Left lung (tissue), 14 donors: ENCODE data around the gene DUSP11. TPM values are rescaled to one million over a fixed set of nuclear protein-coding genes. Genes with fewer than 3 reads are reported as not detected.
A peak's percentile ranks its signal among the peaks of the same experiment; 100 is the strongest.

Experiments used
- ATAC-seq: fragments of 200-7000 bp; cut with Tn5 transposase; one replicate; pipeline ENCODE4 v1.9.1; 2020; ENCODE audit warnings: moderate library complexity
- DNase-seq, 4 donors: peaks; one replicate each; pipeline ENCODE4 v3.0.0-alpha.2; 2013 to 2020
- H3K27ac ChIP-seq, 2 donors: fragments of 200-600 bp; sonication (generic) in 1 of 2; one replicate each; pipeline versions ENCODE4 v1.5.0 to v1.8.0; 2020 to 2021
- H3K27me3 ChIP-seq, 2 donors: fragments of 200-600 bp; sonication (generic) in 1 of 2; one replicate each; pipeline versions ENCODE4 v1.5.0 to v1.8.0; 2020 to 2021
- H3K36me3 ChIP-seq, 2 donors: fragments of 200-600 bp; sonication (generic) in 1 of 2; one replicate each; pipeline versions ENCODE4 v1.5.0 to v1.8.0; 2020 to 2021
- H3K4me1 ChIP-seq, 2 donors: fragments of 200-600 bp; one replicate each; pipeline ENCODE4 v1.8.0; 2021
- H3K4me3 ChIP-seq, 2 donors: fragments of 200-600 bp; sonication (generic) in 1 of 2; one replicate each; pipeline versions ENCODE4 v1.5.0 to v1.8.0; 2020 to 2021; ENCODE audit warnings: mild to moderate bottlenecking in 1 of 2
- H3K9me3 ChIP-seq, 2 donors: fragments of 200-600 bp; sonication (generic) in 1 of 2; one replicate each; pipeline versions ENCODE4 v1.5.0 to v1.8.0; 2020 to 2021
- CTCF ChIP-seq, 2 donors: fragments of 200-600 bp; sonication (generic) in 1 of 2; IDR thresholded peaks; one replicate each; pipeline versions ENCODE4 v1.5.0 to v1.8.0; 2021; ENCODE audit warnings: antibody characterized with exemption in 2 of 2
- intact Hi-C, 2 donors: fragments of 100-400 bp; cut with DNase I; formaldehyde crosslinking; loops; one replicate each; pipeline versions ENCODE4 v1.11.2 to v1.14.2; 2022
- long read RNA-seq, 12 donors: library from polyadenylated mRNA in 2 of 12; unstranded in 2 of 12; transcript quantifications; one replicate each; pipeline ENCODE4 v2.0.0 and lab custom pipeline, GENCODE V29; 2019 to 2026
- polyA plus RNA-seq, 6 donors: library from polyadenylated mRNA; unstranded; fragments of 120-200 nt; gene quantifications; one replicate each; pipeline ENCODE4 v1.2.1, GENCODE V29; 2013; ENCODE audit not compliant: insufficient read length in 6 of 6
- total RNA-seq, 2 donors: library from RNA; stranded (reverse); fragmentation: NEBNext Ultra II Directional; extraction: Animal tissue kit (Norgen Biotek cat#: 25700); gene quantifications; one replicate each; pipeline ENCODE4 v1.2.1, GENCODE V29; 2021
- donor health status: DM: no; HTN: yes; CAD: no.
- donor health status: DM: no; HTN: no; CAD: no.

The DUSP11 gene
- 10 to 100 TPM; 16.6 to 17.1 TPM for total RNA-seq
- polyA plus RNA-seq = 10 to 100 TPM; 31.0 to 39.1 (median 33.7) TPM
- long read RNA-seq, donor 1, transcript DUSP11-201 (9 exons, 1,653 nt) = major isoform, 18 of 27 reads
- long read RNA-seq, donor 1, partial matches to known transcripts = 9 of 27 reads
- long read RNA-seq, donor 1, other reads (novel, unspliced or antisense) = 0 of 27 reads
- long read RNA-seq, donor 2, transcript DUSP11-201 (9 exons, 1,653 nt) = major isoform, 11 of 20 reads
- long read RNA-seq, donor 2, partial matches to known transcripts = 8 of 20 reads
- long read RNA-seq, donor 2, other reads (novel, unspliced or antisense) = 0 of 20 reads
- long read RNA-seq, donor 3, transcript DUSP11-201 (9 exons, 1,653 nt) = major isoform, 17 of 18 reads
- long read RNA-seq, donor 3, partial matches to known transcripts = 0 of 18 reads
- long read RNA-seq, donor 3, other reads (novel, unspliced or antisense) = 0 of 18 reads
- long read RNA-seq, donor 4, transcript DUSP11-201 (9 exons, 1,653 nt) = major isoform, 8 of 12 reads
- long read RNA-seq, donor 4, partial matches to known transcripts = 1 of 12 reads
- long read RNA-seq, donor 4, other reads (novel, unspliced or antisense) = 2 of 12 reads
- long read RNA-seq, donor 5, transcript DUSP11-201 (9 exons, 1,653 nt) = major isoform, 7 of 12 reads
- long read RNA-seq, donor 5, partial matches to known transcripts = 5 of 12 reads
- long read RNA-seq, donor 5, other reads (novel, unspliced or antisense) = 0 of 12 reads
- long read RNA-seq, donor 6, transcript DUSP11-201 (9 exons, 1,653 nt) = major isoform, 14 of 22 reads
- long read RNA-seq, donor 6, partial matches to known transcripts = 8 of 22 reads
- long read RNA-seq, donor 6, other reads (novel, unspliced or antisense) = 0 of 22 reads
- long read RNA-seq, donor 7, transcript DUSP11-201 (9 exons, 1,653 nt) = major isoform, 13 of 13 reads
- long read RNA-seq, donor 7, partial matches to known transcripts = 0 of 13 reads
- long read RNA-seq, donor 7, other reads (novel, unspliced or antisense) = 0 of 13 reads
- long read RNA-seq, donor 8, transcript DUSP11-201 (9 exons, 1,653 nt) = major isoform, 10 of 10 reads
- long read RNA-seq, donor 8, partial matches to known transcripts = 0 of 10 reads
- long read RNA-seq, donor 8, other reads (novel, unspliced or antisense) = 0 of 10 reads
- long read RNA-seq, donor 9 = 0 reads
- long read RNA-seq, donor 10, transcript DUSP11-201 (9 exons, 1,653 nt) = major isoform, 5 of 7 reads
- long read RNA-seq, donor 10, partial matches to known transcripts = 0 of 7 reads
- long read RNA-seq, donor 10, other reads (novel, unspliced or antisense) = 2 of 7 reads
- long read RNA-seq, donor 11, transcript DUSP11-201 (9 exons, 1,653 nt) = major isoform, 7 of 7 reads
- long read RNA-seq, donor 11, partial matches to known transcripts = 0 of 7 reads
- long read RNA-seq, donor 11, other reads (novel, unspliced or antisense) = 0 of 7 reads
- long read RNA-seq, donor 12, transcript DUSP11-201 (9 exons, 1,653 nt) = major isoform, 11 of 12 reads
- long read RNA-seq, donor 12, partial matches to known transcripts = 0 of 12 reads
- long read RNA-seq, donor 12, other reads (novel, unspliced or antisense) = 0 of 12 reads

GRCh38 chr2:73779467-73780236 lies at the start of gene DUSP11:
Gene DUSP11 (minus strand): TSS chr2:73780103. CDS start chr2:73779974, 129 bp downstream.
- DNase-seq (peak; percentile 88 to 98 (median 96)), ATAC-seq (peak; percentile 100)
- H3K36me3 ChIP-seq = peaks cover 0 to 28% of the 10 kb centered on the region in 2 donors
- H3K9me3 ChIP-seq = no peaks in the 10 kb centered on the region
- peak within 1 kb of the TSS; percentile 89 to 91 for H3K27ac ChIP-seq
- intact Hi-C loops = no loop called here
- TF ChIP-seq CTCF (IDR thresholded peaks at IDR 0.05) = peak; percentile 93 to 95
- peak within 1 kb of the TSS; percentile 80 to 89 for H3K4me3 ChIP-seq
- no peaks in the 10 kb centered on the region for H3K27me3 ChIP-seq
- peaks cover 5 to 35% of the 10 kb centered on the region in 2 donors for H3K4me1 ChIP-seq

- intact Hi-C loops = no loop called here
- ATAC-seq = peak; percentile 99
- peaks cover 0 to 23% of the 10 kb centered on the region in 2 donors for H3K36me3 ChIP-seq
Measured at GRCh38 chr2:73828818-73829570, 49.1 kb upstream of the DUSP11 start, which contains the start of gene STAMBP. Gene STAMBP (plus strand): TSS chr2:73828961. CDS start chr2:73830857, 1,896 bp downstream.

GRCh38 chr2:73828389-73828817 lies 48.5 kb upstream of the DUSP11 start:
- ATAC-seq (no peak), DNase-seq (no peak)
- Histone ChIP-seq H3K36me3 (peaks cover 0 to 18% of the 10 kb centered on the region in 2 donors), H3K4me3 (peak overlapping the region; percentile 73 to 90), H3K27me3 (no peaks in the 10 kb centered on the region), H3K27ac (peak overlapping the region; percentile 92 to 97), H3K4me1 (peaks cover 7 to 29% of the 10 kb centered on the region in 2 donors), H3K9me3 (no peaks in the 10 kb centered on the region)
- intact Hi-C loops = no loop called here
- no peak for TF ChIP-seq CTCF (IDR thresholded peaks at IDR 0.05)

More at GRCh38 chr2:73828818-73829570, 49.1 kb upstream of the DUSP11 start, which contains the start of gene STAMBP:
- Histone ChIP-seq H3K9me3 (no peaks in the 10 kb centered on the region), H3K4me3 (peak within 1 kb of the TSS; percentile 73 to 90), H3K27me3 (no peaks in the 10 kb centered on the region), H3K27ac (peak within 1 kb of the TSS; percentile 92 to 97), H3K4me1 (peaks cover 7 to 29% of the 10 kb centered on the region in 2 donors)
- DNase-seq = peak; percentile 96 to 98 (median 97)
- TF ChIP-seq CTCF (IDR thresholded peaks at IDR 0.05) = no peak
